Muscle of leg (tissue), 11 donors: ENCODE results near the gene ARHGEF28. TPM values are rescaled to one million over a fixed set of nuclear protein-coding genes. Genes with fewer than 3 reads are reported as not detected.

ENCODE experiments used
- DNase-seq: peaks from one replicate; pipeline ENCODE4 v3.0.0; 2013
- H3K27ac ChIP-seq: one replicate; pipeline ENCODE4 v1.5.1; 2013; ENCODE audit warnings: mild to moderate bottlenecking, low read length, control low read depth
- H3K27me3 ChIP-seq: one replicate; pipeline ENCODE4 v1.6.1; 2013; ENCODE audit warnings: low read length; ENCODE audit not compliant: control insufficient read depth, insufficient read depth
- H3K36me3 ChIP-seq: one replicate; pipeline ENCODE4 v1.6.1; 2013; ENCODE audit warnings: low read length; ENCODE audit not compliant: control insufficient read depth, insufficient read depth
- H3K4me1 ChIP-seq: one replicate; pipeline ENCODE4 v1.6.1; 2013; ENCODE audit warnings: low read length; ENCODE audit not compliant: control insufficient read depth, insufficient read depth
- H3K4me3 ChIP-seq: one replicate; pipeline ENCODE4 v1.5.1; 2013; ENCODE audit warnings: low read length, control low read depth
- H3K9me3 ChIP-seq: replicated peaks from 2 replicates; pipeline ENCODE4 v1.6.1; 2013; ENCODE audit warnings: low read depth, low read length; ENCODE audit not compliant: control insufficient read depth
- WGBS: methylation state at CpG from one replicate; pipeline ENCODE4 v1.1.5; 2013; ENCODE audit warnings: missing lambda C conversion rate; ENCODE audit not compliant: insufficient coverage; 5-methylcytosine and 5-hydroxymethylcytosine counted together
- polyA plus RNA-seq, 8 donors: library from polyadenylated mRNA; unstranded; fragments of 120-200 nt; gene quantifications; one replicate each; pipeline versions ENCODE4 v1.2.1 to v1.2.3, GENCODE V29; 2013; ENCODE audit warnings: inconsistent platforms in 1 of 8, low replicate concordance in 1 of 8; ENCODE audit not compliant: insufficient read length in 8 of 8, insufficient read depth in 1 of 8
- total RNA-seq: library from RNA; stranded (reverse); fragments of 120-200 nt; gene quantifications from one replicate; pipeline ENCODE4 v1.2.4, GENCODE V29; 2013

The ARHGEF28 gene
- total and polyA plus RNA-seq, 9 donors = 1.6 to 5.1 (median 3.4) TPM

DNA sequence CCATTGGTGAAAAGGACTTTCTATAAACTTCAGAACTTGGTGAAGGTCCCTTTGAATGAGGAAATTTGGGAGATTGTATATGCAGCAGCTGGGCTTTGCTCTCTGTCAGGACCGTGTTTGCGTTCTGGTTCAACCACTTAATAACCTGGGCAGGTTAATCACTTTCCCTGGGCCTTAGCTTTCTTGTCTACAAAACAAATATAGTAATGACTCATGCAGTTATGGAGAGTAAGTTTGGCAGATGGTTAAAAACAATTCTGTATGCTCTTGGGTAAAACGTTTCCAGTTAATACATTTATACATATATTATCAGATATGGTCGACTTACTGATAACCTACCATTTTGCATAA, 197.0 kb downstream of the ARHGEF28 start:
- no peaks in the 10 kb centered on the region for H3K4me1 ChIP-seq
- WGBS = no CpG with 5 or more reads among the region's 4 CpGs
- no peak overlapping the region for H3K27ac ChIP-seq
- H3K36me3 ChIP-seq = no peaks in the 10 kb centered on the region
- no peaks in the 10 kb centered on the region for H3K27me3 ChIP-seq
- H3K9me3 ChIP-seq = no peaks in the 10 kb centered on the region
- DNase-seq = no peak
- H3K4me3 ChIP-seq = no peak overlapping the region

- Histone ChIP-seq H3K4me1 (no peaks in the 10 kb centered on the region), H3K27ac (no peak overlapping the region), H3K9me3 (no peaks in the 10 kb centered on the region), H3K4me3 (no peak overlapping the region), H3K36me3 (no peaks in the 10 kb centered on the region), H3K27me3 (no peaks in the 10 kb centered on the region)
- no peak for DNase-seq
- WGBS = no CpG with 5 or more reads among the region's 1 CpG
Observed at GRCh38 chr5:73823508-73823925, 197.5 kb downstream of the ARHGEF28 start.

- Histone ChIP-seq H3K4me1 (no peaks in the 10 kb centered on the region), H3K4me3 (no peak overlapping the region), H3K36me3 (no peaks in the 10 kb centered on the region), H3K27ac (no peak overlapping the region), H3K9me3 (no peaks in the 10 kb centered on the region), H3K27me3 (no peaks in the 10 kb centered on the region)
- DNase-seq = no peak
- 91% methylated on average over 7 of the region's 7 CpGs for WGBS
Observed at GRCh38 chr5:73825199-73825598, 199.2 kb downstream of the ARHGEF28 start.

DNA sequence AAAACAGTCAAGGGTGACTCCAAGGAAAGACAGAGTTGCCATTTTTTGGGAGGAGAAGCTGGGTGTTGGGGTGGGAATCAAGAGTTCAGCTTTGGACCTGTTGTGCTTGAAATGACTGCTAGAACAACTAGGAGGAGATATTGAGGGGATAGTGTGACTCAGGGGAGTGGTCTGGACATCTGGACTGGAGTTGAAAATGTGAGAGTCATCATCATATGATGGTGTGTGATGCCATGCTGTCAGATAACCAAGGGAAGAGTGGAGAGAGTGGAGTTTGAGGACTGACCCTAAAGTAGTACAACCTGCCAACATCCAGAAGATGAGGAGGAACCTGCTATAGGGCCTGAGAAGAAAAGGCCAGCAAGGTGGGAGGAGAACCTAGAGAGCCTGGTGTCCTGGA, 199.7 kb downstream of the ARHGEF28 start:
- Histone ChIP-seq H3K27ac (no peak overlapping the region), H3K36me3 (no peaks in the 10 kb centered on the region), H3K4me3 (no peak overlapping the region), H3K9me3 (no peaks in the 10 kb centered on the region), H3K27me3 (no peaks in the 10 kb centered on the region), H3K4me1 (no peaks in the 10 kb centered on the region)
- no peak for DNase-seq

DNA sequence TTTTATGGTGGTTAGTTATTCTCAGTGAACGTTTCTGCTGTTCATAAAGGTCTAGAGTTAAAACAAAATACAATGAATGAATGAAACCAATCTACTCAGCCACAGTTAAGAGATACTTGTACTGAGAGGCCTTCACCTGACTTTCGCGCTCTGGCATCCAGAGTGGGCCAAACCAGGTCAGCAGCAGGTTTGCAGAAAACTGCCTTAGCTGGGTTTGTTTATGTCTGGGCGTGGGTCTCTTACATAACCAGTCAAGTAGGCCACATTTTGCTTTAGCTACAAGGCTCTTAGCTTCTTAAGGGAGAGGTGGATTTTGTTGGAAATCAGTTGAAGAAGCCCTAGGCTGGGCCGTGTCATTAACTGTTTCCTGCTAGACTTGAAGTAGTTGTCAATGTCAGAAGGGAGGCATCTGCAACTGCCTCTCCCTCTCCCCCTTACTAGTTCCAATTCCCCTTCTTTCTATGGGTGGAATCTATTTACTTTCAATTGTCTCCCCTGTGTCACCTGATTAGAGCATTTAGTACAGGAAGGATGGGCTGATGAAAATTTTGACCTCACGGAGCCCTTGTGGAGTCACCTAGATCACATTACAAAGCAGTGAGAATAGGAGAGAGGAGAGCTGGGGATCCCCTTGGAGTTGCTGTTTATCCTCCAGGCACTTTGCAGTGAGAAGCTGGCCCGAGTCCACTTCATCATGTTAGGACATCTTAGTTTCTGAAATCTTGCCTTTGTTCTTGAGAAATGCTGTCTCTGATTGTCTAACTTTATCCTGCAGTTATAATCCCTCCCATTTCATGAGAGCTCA, 200.5 kb downstream of the ARHGEF28 start:
- H3K36me3 ChIP-seq = no peaks in the 10 kb centered on the region
- 100% methylated on average over 2 of the region's 7 CpGs for WGBS

DNA sequence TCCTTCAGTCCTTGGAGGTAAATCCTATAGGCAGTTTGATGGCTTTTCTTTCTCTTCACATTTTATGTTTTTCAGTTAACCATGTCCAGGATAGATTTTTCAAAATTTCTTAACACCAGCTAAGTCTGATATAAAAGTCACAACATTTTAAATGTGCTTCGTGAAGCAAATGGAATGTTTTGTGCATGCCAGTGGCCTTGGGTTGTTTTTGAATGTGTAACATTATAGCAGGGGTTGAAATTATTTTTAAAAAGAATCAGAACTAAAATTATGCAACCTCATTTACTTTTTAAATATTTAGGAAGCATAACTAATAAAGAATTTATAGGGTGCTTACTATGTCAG, 201.1 kb downstream of the ARHGEF28 start:
- Histone ChIP-seq H3K27me3 (no peaks in the 10 kb centered on the region), H3K36me3 (no peaks in the 10 kb centered on the region), H3K27ac (no peak overlapping the region), H3K4me1 (no peaks in the 10 kb centered on the region), H3K4me3 (no peak overlapping the region), H3K9me3 (no peaks in the 10 kb centered on the region)
- DNase-seq = no peak
- WGBS = no CpG with 5 or more reads among the region's 1 CpG

More for the DNA sequence above, 200.5 kb downstream of the ARHGEF28 start:
- DNase-seq = peak; percentile 1
- no peaks in the 10 kb centered on the region for H3K27me3 ChIP-seq
- no peaks in the 10 kb centered on the region for H3K9me3 ChIP-seq
- H3K4me3 ChIP-seq = no peak overlapping the region
- no peak overlapping the region for H3K27ac ChIP-seq
- H3K4me1 ChIP-seq = no peaks in the 10 kb centered on the region

GRCh38 chr5:73828465-73828864, 202.5 kb downstream of the ARHGEF28 start:
- no peak for DNase-seq
- no peaks in the 10 kb centered on the region for H3K27me3 ChIP-seq
- no peak overlapping the region for H3K4me3 ChIP-seq
- H3K27ac ChIP-seq = no peak overlapping the region
- no peaks in the 10 kb centered on the region for H3K4me1 ChIP-seq
- 61% methylated on average over 2 of the region's 3 CpGs for WGBS
- H3K9me3 ChIP-seq = no peaks in the 10 kb centered on the region
- no peaks in the 10 kb centered on the region for H3K36me3 ChIP-seq

- Histone ChIP-seq H3K27me3 (no peaks in the 10 kb centered on the region), H3K27ac (no peak overlapping the region), H3K9me3 (no peaks in the 10 kb centered on the region), H3K36me3 (no peaks in the 10 kb centered on the region), H3K4me3 (no peak overlapping the region), H3K4me1 (no peaks in the 10 kb centered on the region)
- WGBS = no CpG with 5 or more reads among the region's 1 CpG
- no peak for DNase-seq
Observed at GRCh38 chr5:73830646-73831045, 204.7 kb downstream of the ARHGEF28 start.

- no peak for DNase-seq
- no peaks in the 10 kb centered on the region for H3K36me3 ChIP-seq
- H3K4me3 ChIP-seq = no peak overlapping the region
- no peaks in the 10 kb centered on the region for H3K27me3 ChIP-seq
- no peaks in the 10 kb centered on the region for H3K9me3 ChIP-seq
- WGBS = no CpG with 5 or more reads among the region's 3 CpGs
- no peak overlapping the region for H3K27ac ChIP-seq
- H3K4me1 ChIP-seq = no peaks in the 10 kb centered on the region
Observed at GRCh38 chr5:73831066-73831465, 205.1 kb downstream of the ARHGEF28 start.

DNA sequence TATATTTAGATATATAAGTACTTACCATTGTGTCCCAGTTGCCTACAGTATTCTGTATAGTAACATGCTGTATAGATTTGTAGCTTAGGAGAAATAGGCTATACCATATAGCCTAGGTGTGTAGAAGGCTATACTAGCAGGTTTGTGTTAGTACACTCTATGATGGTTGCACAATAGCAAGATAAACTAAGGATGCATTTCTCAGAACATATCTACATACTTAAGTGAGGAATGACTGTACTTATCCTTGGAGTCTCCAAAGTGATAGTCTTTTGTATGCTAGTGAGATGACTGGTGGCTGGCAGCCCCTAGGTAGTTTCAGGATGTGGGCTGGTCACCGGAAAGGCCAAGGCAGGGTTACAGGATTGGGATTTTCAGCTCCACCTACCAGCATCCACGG, 208.7 kb downstream of the ARHGEF28 start:
- no peak overlapping the region for H3K27ac ChIP-seq
- no peak overlapping the region for H3K4me3 ChIP-seq
- no peaks in the 10 kb centered on the region for H3K27me3 ChIP-seq
- H3K36me3 ChIP-seq = no peaks in the 10 kb centered on the region
- no peaks in the 10 kb centered on the region for H3K4me1 ChIP-seq
- DNase-seq = no peak
- no CpG with 5 or more reads among the region's 2 CpGs for WGBS
- no peaks in the 10 kb centered on the region for H3K9me3 ChIP-seq

DNA sequence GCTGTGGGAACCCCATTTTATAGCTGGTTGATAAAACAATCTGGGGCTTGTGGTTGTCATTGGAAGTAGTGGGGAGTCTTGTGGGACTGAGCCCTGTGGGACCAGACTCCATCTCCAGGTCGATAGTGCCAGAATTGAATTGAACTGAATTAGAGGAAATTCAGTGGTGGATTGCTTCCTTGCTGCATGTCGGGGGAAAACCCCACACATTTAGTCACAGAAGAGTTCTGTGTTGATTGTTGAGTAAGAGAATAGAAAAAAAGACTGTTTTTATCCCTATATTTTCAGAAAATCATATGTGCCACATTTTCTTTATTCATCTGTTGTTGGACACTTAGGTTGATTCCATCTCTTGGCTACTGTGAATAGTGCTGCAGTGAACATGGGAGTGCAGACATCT, 209.7 kb downstream of the ARHGEF28 start:
- H3K36me3 ChIP-seq = no peaks in the 10 kb centered on the region
- WGBS = 43% methylated on average over 1 of the region's 2 CpGs
- H3K4me1 ChIP-seq = no peaks in the 10 kb centered on the region
- no peak for DNase-seq
- H3K4me3 ChIP-seq = no peak overlapping the region
- H3K27ac ChIP-seq = no peak overlapping the region
- H3K9me3 ChIP-seq = no peaks in the 10 kb centered on the region
- H3K27me3 ChIP-seq = no peaks in the 10 kb centered on the region
